ENCODE measurements around the gene FAAP24.
"Not testable (repeated sequence)": the region's sequence is repeated elsewhere in the genome, so short reads cannot be mapped to it uniquely, and the experiment has no call there.

FAAP24 gene

GRCh38 chr19:32971715-32972540, at the start of gene FAAP24, which contains the start of gene CEP89:
Gene FAAP24, plus strand, starts transcription at chr19:32972242. Its CDS starts 955 bp downstream, at chr19:32973197.
Gene CEP89, minus strand, starts transcription at chr19:32971958. Its CDS starts 84 bp downstream, at chr19:32971874.
- DNase-seq (ENCODE audit: low spot score): peak; percentile 100

GRCh38 chr19:32924200-32924599, 47.8 kb upstream of the FAAP24 start:
- DNase-seq (ENCODE audit: low spot score): no peak

GRCh38 chr19:32928806-32929205, 43.2 kb upstream of the FAAP24 start:
- DNase-seq (ENCODE audit: low spot score): no peak

GRCh38 chr19:32930567-32930966, 41.5 kb upstream of the FAAP24 start:
- DNase-seq (ENCODE audit: low spot score): no peak

- DNase-seq (ENCODE audit: low spot score): no peak
Measured at GRCh38 chr19:32933571-32933970, 38.5 kb upstream of the FAAP24 start.

- no peak for DNase-seq (ENCODE audit: low spot score)
Measured at GRCh38 chr19:32935629-32936028, 36.4 kb upstream of the FAAP24 start.

- DNase-seq (ENCODE audit: low spot score): no peak
Measured at GRCh38 chr19:32936065-32936464, 36.0 kb upstream of the FAAP24 start.

- not testable (repeated sequence) for DNase-seq (ENCODE audit: low spot score)
Measured at GRCh38 chr19:32941273-32941672, 30.8 kb upstream of the FAAP24 start.

GRCh38 chr19:32945260-32945659, 26.8 kb upstream of the FAAP24 start:
- no peak for DNase-seq (ENCODE audit: low spot score)

GRCh38 chr19:32966750-32967149, 5.3 kb upstream of the FAAP24 start:
- DNase-seq (ENCODE audit: low spot score): no peak

GRCh38 chr19:32969549-32969948, 2.5 kb upstream of the FAAP24 start:
- DNase-seq (ENCODE audit: low spot score): no peak

GRCh38 chr19:32971012-32971595, 938 bp upstream of the FAAP24 start:
- no peak for DNase-seq (ENCODE audit: low spot score)

GRCh38 chr19:32976223-32976805, 4.3 kb downstream of the FAAP24 start:
- DNase-seq (ENCODE audit: low spot score): peak; percentile 67

- no peak for DNase-seq (ENCODE audit: low spot score)
Measured at GRCh38 chr19:32977280-32977679, 5.2 kb downstream of the FAAP24 start.

- not testable (repeated sequence) for DNase-seq (ENCODE audit: low spot score)
Measured at GRCh38 chr19:32977813-32978212, 5.8 kb downstream of the FAAP24 start.

GRCh38 chr19:32979807-32980206, 7.8 kb downstream of the FAAP24 start:
- DNase-seq (ENCODE audit: low spot score): not testable (repeated sequence)

GRCh38 chr19:32982488-32982887, 10.4 kb downstream of the FAAP24 start:
- DNase-seq (ENCODE audit: low spot score): not testable (repeated sequence)

- not testable (repeated sequence) for DNase-seq (ENCODE audit: low spot score)
Measured at GRCh38 chr19:32988254-32988653, 16.2 kb downstream of the FAAP24 start.

- no peak for DNase-seq (ENCODE audit: low spot score)
Measured at GRCh38 chr19:32988724-32989123, 16.7 kb downstream of the FAAP24 start.

- DNase-seq (ENCODE audit: low spot score): not testable (repeated sequence)
Measured at GRCh38 chr19:32995966-32996365, 23.9 kb downstream of the FAAP24 start.

- not testable (repeated sequence) for DNase-seq (ENCODE audit: low spot score)
Measured at GRCh38 chr19:32997061-32997464, 25.0 kb downstream of the FAAP24 start.

GRCh38 chr19:32997716-32998355, 25.8 kb downstream of the FAAP24 start:
- DNase-seq (ENCODE audit: low spot score): no peak

Measured in CD4-positive, alpha-beta T cell treated with Interleukin-15 for 4 hours (primary cell).